HG03378 (cell line): Measurements from ENCODE around the gene ZNF232.
"Not testable (repeated sequence)": the region's sequence is repeated elsewhere in the genome, so short reads cannot be mapped to it uniquely, and the experiment has no call there.

Source experiments
- ATAC-seq: cut with Tn5 transposase; IDR thresholded peaks from one replicate; pipeline ENCODE4 v1.9.1; 2021; ENCODE audit warnings: mild to moderate bottlenecking, moderate library complexity; ENCODE audit not compliant: unreplicated experiment

The ZNF232 gene

GRCh38 chr17:5099271-5099670 lies 12.4 kb downstream of the ZNF232 start:
- no peak for ATAC-seq

DNA sequence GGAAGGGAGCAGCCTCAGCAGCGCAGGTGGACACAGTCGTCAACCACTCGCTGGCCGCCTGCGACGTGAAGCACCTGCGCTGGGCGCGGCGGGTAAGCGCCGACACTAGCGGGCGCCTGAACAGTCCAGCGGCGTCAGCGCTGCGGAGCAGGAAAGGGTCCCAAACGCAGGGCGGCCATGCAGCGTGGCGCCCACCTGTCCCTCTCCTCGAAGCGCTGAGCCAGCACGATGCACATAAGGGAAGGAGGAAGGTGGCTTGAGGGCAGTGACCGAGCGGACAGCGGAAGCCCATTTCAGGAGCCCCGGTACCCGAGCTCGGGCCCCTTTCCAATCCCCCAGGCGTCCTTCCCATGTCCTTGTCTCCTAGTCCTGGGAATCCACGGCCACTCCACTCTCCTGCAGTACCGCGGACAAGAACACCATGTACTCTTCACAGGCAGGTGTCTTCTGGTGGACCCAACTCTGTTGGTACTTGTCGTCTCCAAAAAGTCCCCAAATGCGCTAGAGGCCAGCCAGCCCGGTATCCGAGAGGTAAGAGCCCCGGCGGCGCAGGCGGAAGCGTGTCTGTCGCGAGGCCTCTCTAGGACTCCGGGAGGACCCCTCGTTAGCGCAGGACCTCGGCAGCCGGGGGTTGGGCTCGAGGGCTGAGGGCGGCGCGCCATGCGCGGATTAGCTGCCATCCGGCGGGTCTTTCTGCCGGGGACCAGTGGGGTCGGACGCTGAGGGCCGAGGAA lies 14.4 kb downstream of the ZNF232 start:
- ATAC-seq: no peak

- ATAC-seq: no peak
Measured at GRCh38 chr17:5096731-5097100, 15.0 kb downstream of the ZNF232 start.

- ATAC-seq: no peak
Measured at GRCh38 chr17:5092218-5093010, 19.3 kb downstream of the ZNF232 start.

- ATAC-seq: no peak
Measured at GRCh38 chr17:5080591-5080990, 31.1 kb downstream of the ZNF232 start.

DNA sequence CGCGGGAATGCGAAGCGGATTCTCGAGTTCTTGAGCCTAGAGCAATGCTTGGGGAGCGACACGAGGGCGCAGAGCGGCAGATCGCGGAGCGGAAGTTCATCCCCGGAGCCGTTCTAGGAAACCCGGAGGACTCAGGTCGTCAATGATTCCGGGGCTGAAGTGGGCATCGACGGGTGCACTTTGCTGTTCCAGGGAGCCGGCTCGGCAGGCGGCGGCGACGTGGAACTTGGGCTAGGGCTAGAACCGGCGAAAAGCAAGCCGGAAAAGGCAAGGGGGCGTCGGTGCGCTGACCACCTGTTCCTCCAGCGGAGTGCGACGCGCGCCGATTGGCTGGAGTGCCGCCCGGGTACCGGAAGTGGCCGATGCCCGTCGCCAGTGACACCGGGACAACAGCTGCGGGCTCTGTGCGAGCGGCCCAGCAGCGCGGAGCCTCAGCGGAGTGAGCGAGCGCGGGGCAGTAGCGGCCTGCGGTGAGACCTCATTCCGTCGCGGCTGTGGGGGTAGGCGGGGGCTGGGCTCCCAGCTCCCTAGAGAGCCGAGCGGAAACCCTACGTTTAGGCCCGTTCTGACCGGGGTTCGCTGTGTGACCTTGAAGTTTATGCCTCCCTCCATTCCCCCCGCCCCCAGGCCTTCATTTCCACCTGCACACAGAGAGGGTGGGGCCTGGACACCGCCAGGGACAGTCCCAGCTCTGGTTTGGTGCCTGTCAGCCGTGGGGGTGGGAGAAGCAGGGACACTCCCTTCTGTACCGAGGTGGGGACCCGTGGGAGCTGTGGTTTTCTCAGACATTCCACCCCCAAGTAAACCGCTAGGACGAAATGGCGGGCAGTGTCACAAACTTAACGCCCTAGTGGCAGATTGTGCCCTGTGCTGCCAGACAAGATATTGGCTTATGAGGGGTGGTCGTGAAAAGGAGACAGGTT lies 33.3 kb downstream of the ZNF232 start, which contains the start of gene ZFP3:
Gene ZFP3, plus strand, starts transcription at position 362 of the 923 bp plus-strand sequence. CDS start 13,038 bp downstream, outside the sequence.
- ATAC-seq: peak; percentile 62

GRCh38 chr17:5077781-5078105 lies 33.9 kb downstream of the ZNF232 start:
- no peak for ATAC-seq

GRCh38 chr17:5077275-5077674 lies 34.4 kb downstream of the ZNF232 start:
- ATAC-seq: not testable (repeated sequence)

- ATAC-seq: not testable (repeated sequence)
Measured at GRCh38 chr17:5075472-5075871, 36.2 kb downstream of the ZNF232 start.

DNA sequence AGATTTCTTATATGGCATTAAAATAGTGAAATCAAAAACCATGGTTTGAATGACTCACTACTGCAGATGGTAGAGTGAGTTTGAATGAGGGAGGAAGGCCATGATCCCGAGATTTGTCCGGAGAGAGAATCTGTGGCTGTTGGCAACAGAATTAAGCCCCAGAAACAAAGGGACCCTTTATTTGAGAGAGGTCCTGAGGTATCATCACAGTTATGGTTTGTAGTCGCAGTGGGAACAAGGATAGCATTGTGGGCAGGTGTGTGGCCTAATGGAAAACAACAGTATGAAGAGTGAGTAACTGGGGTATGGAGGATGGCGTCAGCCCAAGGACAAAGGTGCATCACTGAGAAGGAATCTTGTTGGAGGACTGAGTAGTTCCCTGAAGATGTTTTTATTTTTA lies 42.0 kb downstream of the ZNF232 start:
- ATAC-seq: no peak

GRCh38 chr17:5068236-5068635 lies 43.4 kb downstream of the ZNF232 start:
- ATAC-seq: no peak

DNA sequence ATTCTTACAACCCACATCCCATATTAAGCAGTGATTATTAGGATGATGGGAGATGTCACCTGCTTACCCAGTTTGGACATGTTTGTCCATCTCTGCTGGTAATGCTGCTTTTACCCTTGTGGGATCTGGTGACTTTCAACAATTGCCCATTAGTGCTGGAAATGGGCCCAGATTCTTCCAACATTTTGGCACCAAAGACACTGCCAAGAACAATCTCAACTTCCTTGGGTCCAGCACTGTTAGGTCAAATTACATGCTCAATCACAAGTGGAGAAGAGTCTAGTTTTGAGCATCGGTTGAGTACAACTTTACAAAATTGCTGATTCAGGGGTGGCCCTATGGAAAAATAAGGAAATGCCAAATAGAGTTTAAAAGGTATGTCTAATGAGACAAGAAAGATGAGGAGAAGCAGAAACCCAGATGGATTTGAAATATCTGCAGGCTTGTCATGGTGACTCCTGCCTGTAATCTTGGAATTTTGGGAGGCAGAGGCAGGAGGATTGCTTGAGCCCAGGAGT lies 46.4 kb downstream of the ZNF232 start:
- ATAC-seq: no peak
